K562 (cell line): ENCODE measurements around the gene TPRG1L. TPM values are rescaled to one million over a fixed set of nuclear protein-coding genes. Genes with fewer than 3 reads are reported as not detected.
A peak's percentile ranks its signal among the peaks of the same experiment; 100 is the strongest.

Experiments used
- NFIX ChIP-seq: fragments of 250-450 bp; sonication (Bioruptor Pico); IDR thresholded peaks from 2 replicates; pipeline ENCODE4 v1.4.0; 2020; ENCODE audit warnings: low read depth, mild to moderate bottlenecking, moderate library complexity
- POLR3A ChIP-seq: IDR thresholded peaks from 2 replicates; pipeline ENCODE4 v1.6.1; 2011; ENCODE audit warnings: borderline replicate concordance, mild to moderate bottlenecking, moderate library complexity; ENCODE audit not compliant: insufficient read length, insufficient read depth; ENCODE audit errors: extremely low read depth
- RBM17 ChIP-seq: fragments of 200-400 bp; formaldehyde crosslinking; IDR thresholded peaks from 2 replicates; pipeline ENCODE4 v1.6.1; 2017; ENCODE audit warnings: low read depth, mild to moderate bottlenecking, low read length, borderline replicate concordance
- TAF7 ChIP-seq: fragments of 450-650 bp; IDR thresholded peaks from 2 replicates; pipeline ENCODE4 v1.6.1; 2016; ENCODE audit warnings: missing genetic modification characterization, missing compliant biosample characterization
- ZFP1 ChIP-seq: fragments of 450-650 bp; formaldehyde crosslinking; IDR thresholded peaks from 2 replicates; pipeline ENCODE4 v1.4.0; 2020; ENCODE audit warnings: mild to moderate bottlenecking, mixed read lengths
- polyA plus RNA-seq, 8 experiments: library from polyadenylated mRNA; depleted of rRNA in 4 of 8; stranded (reverse) in 5 of 8; unstranded in 3 of 8; fragments of >200 nt; fragmentation: Nextera tagmentation in 2 of 8; fragmentation: Illumina TruSeq in 1 of 8; extraction: Ambion mirVana in 2 of 8; extraction: Trizol in 1 of 8; gene quantifications; 2 replicates each; pipeline versions ENCODE4 v1.2.1 to v1.2.3, GENCODE V29; 2011 to 2014; ENCODE audit warnings: inconsistent platforms in 1 of 8, missing spikeins in 1 of 8
- total RNA-seq, 7 experiments: library from RNA; depleted of rRNA in 6 of 7; stranded (reverse); fragments of >200 nt in 6 of 7; fragmentation: Illumina TruSeq in 2 of 7; extraction: Trizol in 2 of 7; gene quantifications; 2 replicates each; pipeline versions ENCODE4 v1.2.1 to v1.2.3, GENCODE V29; 2011 to 2021; ENCODE audit warnings: low replicate concordance in 1 of 7
- TF ChIP-seq, protein P1 (sequence below): sonication (generic); formaldehyde crosslinking; IDR thresholded peaks from 2 replicates; pipeline ENCODE4 v1.8.0; 2022; ENCODE audit warnings: missing genetic modification reagents, mild to moderate bottlenecking, borderline replicate concordance
- TF ChIP-seq, protein P2 (sequence below): sonication (generic); formaldehyde crosslinking; IDR thresholded peaks from 2 replicates; pipeline ENCODE4 v1.8.0; 2022; ENCODE audit warnings: mild to moderate bottlenecking, missing genetic modification reagents
- TF ChIP-seq, protein P3 (sequence below): sonication (generic); formaldehyde crosslinking; IDR thresholded peaks from 2 replicates; pipeline ENCODE4 v1.8.0; 2023; ENCODE audit warnings: missing genetic modification reagents, mild to moderate bottlenecking, borderline replicate concordance
- TF ChIP-seq, protein P4 (sequence below): fragments of 450-650 bp; IDR thresholded peaks from 2 replicates; pipeline ENCODE4 v1.6.1; 2018; ENCODE audit not compliant: partially characterized antibody

TPRG1L gene
- total and polyA plus RNA-seq, 9 of the 15 experiments (the other 6 are each of a cell fraction or from before 2014, with no cell fraction given): 1.6 to 11.0 (median 6.2) TPM

DNA sequence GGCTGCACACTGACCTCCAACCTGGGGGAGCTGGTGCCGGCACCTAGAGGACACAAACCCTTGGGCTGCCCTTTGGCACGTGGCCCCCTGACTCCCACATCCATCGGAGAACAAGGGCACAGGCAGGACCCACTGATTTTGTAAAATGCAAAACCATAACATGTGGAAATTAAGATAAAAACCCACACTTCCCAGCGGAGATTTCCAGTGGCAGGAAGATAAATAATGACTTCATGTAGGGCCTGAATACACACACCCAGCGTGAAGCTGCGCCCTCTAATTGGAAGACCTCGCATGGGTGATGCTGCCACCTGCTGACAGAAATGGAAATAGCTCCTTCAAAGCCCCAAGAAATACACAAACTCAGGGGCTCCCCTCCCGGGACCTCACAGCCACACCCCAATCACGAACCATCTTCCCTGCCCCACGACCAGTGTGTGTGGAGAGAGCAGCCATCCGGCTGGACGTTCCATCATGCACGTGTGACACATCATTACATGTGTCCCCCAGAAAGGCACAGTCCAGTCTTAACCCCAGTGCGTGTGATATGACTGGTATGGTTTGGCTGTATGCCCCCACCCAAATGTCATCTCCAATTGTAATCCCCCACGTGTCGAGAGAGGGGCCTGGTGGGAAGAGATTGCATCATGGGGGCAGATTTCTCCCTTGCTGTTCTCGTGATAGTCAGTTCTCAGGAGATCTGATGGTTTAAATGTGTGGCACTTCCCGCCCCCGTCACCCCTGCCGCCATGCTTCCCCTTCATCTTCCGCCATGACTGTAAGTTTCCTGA is 5.7 kb upstream of the TPRG1L start (continued):
- TF ChIP-seq, protein P1, sequence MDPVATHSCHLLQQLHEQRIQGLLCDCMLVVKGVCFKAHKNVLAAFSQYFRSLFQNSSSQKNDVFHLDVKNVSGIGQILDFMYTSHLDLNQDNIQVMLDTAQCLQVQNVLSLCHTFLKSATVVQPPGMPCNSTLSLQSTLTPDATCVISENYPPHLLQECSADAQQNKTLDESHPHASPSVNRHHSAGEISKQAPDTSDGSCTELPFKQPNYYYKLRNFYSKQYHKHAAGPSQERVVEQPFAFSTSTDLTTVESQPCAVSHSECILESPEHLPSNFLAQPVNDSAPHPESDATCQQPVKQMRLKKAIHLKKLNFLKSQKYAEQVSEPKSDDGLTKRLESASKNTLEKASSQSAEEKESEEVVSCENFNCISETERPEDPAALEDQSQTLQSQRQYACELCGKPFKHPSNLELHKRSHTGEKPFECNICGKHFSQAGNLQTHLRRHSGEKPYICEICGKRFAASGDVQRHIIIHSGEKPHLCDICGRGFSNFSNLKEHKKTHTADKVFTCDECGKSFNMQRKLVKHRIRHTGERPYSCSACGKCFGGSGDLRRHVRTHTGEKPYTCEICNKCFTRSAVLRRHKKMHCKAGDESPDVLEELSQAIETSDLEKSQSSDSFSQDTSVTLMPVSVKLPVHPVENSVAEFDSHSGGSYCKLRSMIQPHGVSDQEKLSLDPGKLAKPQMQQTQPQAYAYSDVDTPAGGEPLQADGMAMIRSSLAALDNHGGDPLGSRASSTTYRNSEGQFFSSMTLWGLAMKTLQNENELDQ (CRISPR knock-in tag): no peak
- TF ChIP-seq, protein P2, sequence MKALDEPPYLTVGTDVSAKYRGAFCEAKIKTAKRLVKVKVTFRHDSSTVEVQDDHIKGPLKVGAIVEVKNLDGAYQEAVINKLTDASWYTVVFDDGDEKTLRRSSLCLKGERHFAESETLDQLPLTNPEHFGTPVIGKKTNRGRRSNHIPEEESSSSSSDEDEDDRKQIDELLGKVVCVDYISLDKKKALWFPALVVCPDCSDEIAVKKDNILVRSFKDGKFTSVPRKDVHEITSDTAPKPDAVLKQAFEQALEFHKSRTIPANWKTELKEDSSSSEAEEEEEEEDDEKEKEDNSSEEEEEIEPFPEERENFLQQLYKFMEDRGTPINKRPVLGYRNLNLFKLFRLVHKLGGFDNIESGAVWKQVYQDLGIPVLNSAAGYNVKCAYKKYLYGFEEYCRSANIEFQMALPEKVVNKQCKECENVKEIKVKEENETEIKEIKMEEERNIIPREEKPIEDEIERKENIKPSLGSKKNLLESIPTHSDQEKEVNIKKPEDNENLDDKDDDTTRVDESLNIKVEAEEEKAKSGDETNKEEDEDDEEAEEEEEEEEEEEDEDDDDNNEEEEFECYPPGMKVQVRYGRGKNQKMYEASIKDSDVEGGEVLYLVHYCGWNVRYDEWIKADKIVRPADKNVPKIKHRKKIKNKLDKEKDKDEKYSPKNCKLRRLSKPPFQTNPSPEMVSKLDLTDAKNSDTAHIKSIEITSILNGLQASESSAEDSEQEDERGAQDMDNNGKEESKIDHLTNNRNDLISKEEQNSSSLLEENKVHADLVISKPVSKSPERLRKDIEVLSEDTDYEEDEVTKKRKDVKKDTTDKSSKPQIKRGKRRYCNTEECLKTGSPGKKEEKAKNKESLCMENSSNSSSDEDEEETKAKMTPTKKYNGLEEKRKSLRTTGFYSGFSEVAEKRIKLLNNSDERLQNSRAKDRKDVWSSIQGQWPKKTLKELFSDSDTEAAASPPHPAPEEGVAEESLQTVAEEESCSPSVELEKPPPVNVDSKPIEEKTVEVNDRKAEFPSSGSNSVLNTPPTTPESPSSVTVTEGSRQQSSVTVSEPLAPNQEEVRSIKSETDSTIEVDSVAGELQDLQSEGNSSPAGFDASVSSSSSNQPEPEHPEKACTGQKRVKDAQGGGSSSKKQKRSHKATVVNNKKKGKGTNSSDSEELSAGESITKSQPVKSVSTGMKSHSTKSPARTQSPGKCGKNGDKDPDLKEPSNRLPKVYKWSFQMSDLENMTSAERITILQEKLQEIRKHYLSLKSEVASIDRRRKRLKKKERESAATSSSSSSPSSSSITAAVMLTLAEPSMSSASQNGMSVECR (CRISPR knock-in tag): 0 out of 2 replicates have a peak, but pooled peaks have one; percentile 28
- TF ChIP-seq ZFP1 (CRISPR knock-in tag) (no peak), NFIX (CRISPR knock-in tag) (no peak), POLR3A (no peak), RBM17 (no peak), TAF7 (no peak)
- TF ChIP-seq, protein P3, sequence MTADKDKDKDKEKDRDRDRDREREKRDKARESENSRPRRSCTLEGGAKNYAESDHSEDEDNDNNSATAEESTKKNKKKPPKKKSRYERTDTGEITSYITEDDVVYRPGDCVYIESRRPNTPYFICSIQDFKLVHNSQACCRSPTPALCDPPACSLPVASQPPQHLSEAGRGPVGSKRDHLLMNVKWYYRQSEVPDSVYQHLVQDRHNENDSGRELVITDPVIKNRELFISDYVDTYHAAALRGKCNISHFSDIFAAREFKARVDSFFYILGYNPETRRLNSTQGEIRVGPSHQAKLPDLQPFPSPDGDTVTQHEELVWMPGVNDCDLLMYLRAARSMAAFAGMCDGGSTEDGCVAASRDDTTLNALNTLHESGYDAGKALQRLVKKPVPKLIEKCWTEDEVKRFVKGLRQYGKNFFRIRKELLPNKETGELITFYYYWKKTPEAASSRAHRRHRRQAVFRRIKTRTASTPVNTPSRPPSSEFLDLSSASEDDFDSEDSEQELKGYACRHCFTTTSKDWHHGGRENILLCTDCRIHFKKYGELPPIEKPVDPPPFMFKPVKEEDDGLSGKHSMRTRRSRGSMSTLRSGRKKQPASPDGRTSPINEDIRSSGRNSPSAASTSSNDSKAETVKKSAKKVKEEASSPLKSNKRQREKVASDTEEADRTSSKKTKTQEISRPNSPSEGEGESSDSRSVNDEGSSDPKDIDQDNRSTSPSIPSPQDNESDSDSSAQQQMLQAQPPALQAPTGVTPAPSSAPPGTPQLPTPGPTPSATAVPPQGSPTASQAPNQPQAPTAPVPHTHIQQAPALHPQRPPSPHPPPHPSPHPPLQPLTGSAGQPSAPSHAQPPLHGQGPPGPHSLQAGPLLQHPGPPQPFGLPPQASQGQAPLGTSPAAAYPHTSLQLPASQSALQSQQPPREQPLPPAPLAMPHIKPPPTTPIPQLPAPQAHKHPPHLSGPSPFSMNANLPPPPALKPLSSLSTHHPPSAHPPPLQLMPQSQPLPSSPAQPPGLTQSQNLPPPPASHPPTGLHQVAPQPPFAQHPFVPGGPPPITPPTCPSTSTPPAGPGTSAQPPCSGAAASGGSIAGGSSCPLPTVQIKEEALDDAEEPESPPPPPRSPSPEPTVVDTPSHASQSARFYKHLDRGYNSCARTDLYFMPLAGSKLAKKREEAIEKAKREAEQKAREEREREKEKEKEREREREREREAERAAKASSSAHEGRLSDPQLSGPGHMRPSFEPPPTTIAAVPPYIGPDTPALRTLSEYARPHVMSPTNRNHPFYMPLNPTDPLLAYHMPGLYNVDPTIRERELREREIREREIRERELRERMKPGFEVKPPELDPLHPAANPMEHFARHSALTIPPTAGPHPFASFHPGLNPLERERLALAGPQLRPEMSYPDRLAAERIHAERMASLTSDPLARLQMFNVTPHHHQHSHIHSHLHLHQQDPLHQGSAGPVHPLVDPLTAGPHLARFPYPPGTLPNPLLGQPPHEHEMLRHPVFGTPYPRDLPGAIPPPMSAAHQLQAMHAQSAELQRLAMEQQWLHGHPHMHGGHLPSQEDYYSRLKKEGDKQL (CRISPR knock-in tag): no peak
- TF ChIP-seq, protein P4, sequence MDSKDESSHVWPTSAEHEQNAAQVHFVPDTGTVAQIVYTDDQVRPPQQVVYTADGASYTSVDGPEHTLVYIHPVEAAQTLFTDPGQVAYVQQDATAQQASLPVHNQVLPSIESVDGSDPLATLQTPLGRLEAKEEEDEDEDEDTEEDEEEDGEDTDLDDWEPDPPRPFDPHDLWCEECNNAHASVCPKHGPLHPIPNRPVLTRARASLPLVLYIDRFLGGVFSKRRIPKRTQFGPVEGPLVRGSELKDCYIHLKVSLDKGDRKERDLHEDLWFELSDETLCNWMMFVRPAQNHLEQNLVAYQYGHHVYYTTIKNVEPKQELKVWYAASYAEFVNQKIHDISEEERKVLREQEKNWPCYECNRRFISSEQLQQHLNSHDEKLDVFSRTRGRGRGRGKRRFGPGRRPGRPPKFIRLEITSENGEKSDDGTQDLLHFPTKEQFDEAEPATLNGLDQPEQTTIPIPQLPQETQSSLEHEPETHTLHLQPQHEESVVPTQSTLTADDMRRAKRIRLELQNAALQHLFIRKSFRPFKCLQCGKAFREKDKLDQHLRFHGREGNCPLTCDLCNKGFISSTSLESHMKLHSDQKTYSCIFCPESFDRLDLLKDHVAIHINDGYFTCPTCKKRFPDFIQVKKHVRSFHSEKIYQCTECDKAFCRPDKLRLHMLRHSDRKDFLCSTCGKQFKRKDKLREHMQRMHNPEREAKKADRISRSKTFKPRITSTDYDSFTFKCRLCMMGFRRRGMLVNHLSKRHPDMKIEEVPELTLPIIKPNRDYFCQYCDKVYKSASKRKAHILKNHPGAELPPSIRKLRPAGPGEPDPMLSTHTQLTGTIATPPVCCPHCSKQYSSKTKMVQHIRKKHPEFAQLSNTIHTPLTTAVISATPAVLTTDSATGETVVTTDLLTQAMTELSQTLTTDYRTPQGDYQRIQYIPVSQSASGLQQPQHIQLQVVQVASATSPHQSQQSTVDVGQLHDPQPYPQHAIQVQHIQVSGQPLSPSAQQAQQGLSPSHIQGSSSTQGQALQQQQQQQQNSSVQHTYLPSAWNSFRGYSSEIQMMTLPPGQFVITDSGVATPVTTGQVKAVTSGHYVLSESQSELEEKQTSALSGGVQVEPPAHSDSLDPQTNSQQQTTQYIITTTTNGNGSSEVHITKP: no peak
